Trophoblast cell (in vitro differentiated cells and primary cell): Measurements from ENCODE around the gene SF3A1.

Experiments used
- DNase-seq, 2 donors: peaks; one replicate each; pipeline ENCODE4 v3.0.0-alpha.2; 2016
- H2AFZ ChIP-seq: 2 replicates; pipeline ENCODE4 v1.6.1; 2013; ENCODE audit warnings: low read length, moderate library complexity, mild to moderate bottlenecking; ENCODE audit not compliant: insufficient read depth, poor library complexity
- H2AK5ac ChIP-seq: 2 replicates; pipeline ENCODE4 v1.6.1; 2013; ENCODE audit warnings: mild to moderate bottlenecking, low read length
- H2BK120ac ChIP-seq: 2 replicates; pipeline ENCODE4 v1.6.1; 2013; ENCODE audit warnings: low read length, mild to moderate bottlenecking, moderate library complexity; ENCODE audit not compliant: insufficient read depth, poor library complexity
- H2BK12ac ChIP-seq: 2 replicates; pipeline ENCODE4 v1.6.1; 2013; ENCODE audit warnings: mild to moderate bottlenecking, low read length, moderate library complexity
- H2BK5ac ChIP-seq: 2 replicates; pipeline ENCODE4 v1.6.1; 2013; ENCODE audit warnings: low read length, low read depth, moderate library complexity, mild to moderate bottlenecking; ENCODE audit not compliant: poor library complexity
- H3K14ac ChIP-seq: 2 replicates; pipeline ENCODE4 v1.6.1; 2013; ENCODE audit warnings: mild to moderate bottlenecking, low read length
- H3K18ac ChIP-seq: 2 replicates; pipeline ENCODE4 v1.6.1; 2013; ENCODE audit warnings: mild to moderate bottlenecking, low read length
- H3K23ac ChIP-seq: 2 replicates; pipeline ENCODE4 v1.6.1; 2013; ENCODE audit warnings: low read length
- H3K27ac ChIP-seq: 2 replicates; pipeline ENCODE4 v1.5.1; 2013; ENCODE audit warnings: low read depth, mild to moderate bottlenecking, inconsistent platforms, low read length, moderate library complexity
- H3K27me3 ChIP-seq: 2 replicates; pipeline ENCODE4 v1.6.1; 2013; ENCODE audit warnings: inconsistent platforms, mild to moderate bottlenecking, low read length, moderate library complexity; ENCODE audit not compliant: insufficient read depth
- H3K36me3 ChIP-seq, 2 experiments: 1 replicate in 1 of 2; 2 replicates in 1 of 2; pipeline ENCODE4 v1.6.1; 2013; ENCODE audit warnings: low read length in 2 of 2, mild to moderate bottlenecking in 2 of 2, moderate library complexity in 1 of 2; ENCODE audit not compliant: insufficient read depth in 2 of 2, control insufficient read depth in 1 of 2
- H3K4ac ChIP-seq: 2 replicates; pipeline ENCODE4 v1.6.1; 2013; ENCODE audit warnings: low read depth, mild to moderate bottlenecking, low read length, moderate library complexity
- H3K4me1 ChIP-seq, 2 experiments: 1 replicate in 1 of 2; 2 replicates in 1 of 2; pipeline ENCODE4 v1.6.1; 2013; ENCODE audit warnings: low read length in 2 of 2, mild to moderate bottlenecking in 2 of 2, moderate library complexity in 1 of 2; ENCODE audit not compliant: insufficient read depth in 2 of 2, control insufficient read depth in 1 of 2
- H3K4me2 ChIP-seq: 2 replicates; pipeline ENCODE4 v1.6.1; 2013; ENCODE audit warnings: inconsistent platforms, mild to moderate bottlenecking, low read length, moderate library complexity
- H3K4me3 ChIP-seq: 2 replicates; pipeline ENCODE4 v1.5.1; 2013; ENCODE audit warnings: mild to moderate bottlenecking, low read depth, low read length, inconsistent platforms
- H3K79me1 ChIP-seq: one replicate; pipeline ENCODE4 v1.6.1; 2013; ENCODE audit warnings: low read length
- H3K79me2 ChIP-seq: 2 replicates; pipeline ENCODE4 v1.6.1; 2013; ENCODE audit warnings: low read length, mild to moderate bottlenecking; ENCODE audit not compliant: control insufficient read depth, insufficient read depth, poor library complexity
- H3K9ac ChIP-seq: 2 replicates; pipeline ENCODE4 v1.6.1; 2013; ENCODE audit warnings: mild to moderate bottlenecking, low read length
- H3K9me3 ChIP-seq: 2 replicates; pipeline ENCODE4 v1.6.1; 2013; ENCODE audit warnings: low read depth, mild to moderate bottlenecking, control low read depth, inconsistent platforms, low read length; ENCODE audit not compliant: insufficient read depth
- H4K12ac ChIP-seq: 2 replicates; pipeline ENCODE4 v1.6.1; 2013; ENCODE audit warnings: low read depth, mild to moderate bottlenecking, low read length, moderate library complexity
- H4K8ac ChIP-seq: 2 replicates; pipeline ENCODE4 v1.6.1; 2013; ENCODE audit warnings: low read depth, mild to moderate bottlenecking, low read length, moderate library complexity
- H4K91ac ChIP-seq: one replicate; pipeline ENCODE4 v1.6.1; 2013; ENCODE audit warnings: low read depth, mild to moderate bottlenecking, low read length, moderate library complexity
- WGBS: extraction: QIAGEN DNeasy Blood & Tissue Kit; methylation state at CpG from one replicate; pipeline ENCODE4 v1.1.7; 2013; ENCODE audit warnings: missing lambda C conversion rate; ENCODE audit not compliant: insufficient read length, insufficient coverage; ENCODE audit errors: extremely low coverage; 5-methylcytosine and 5-hydroxymethylcytosine counted together

SF3A1 gene

GRCh38 chr22:30286813-30287647 lies 69.7 kb downstream of the SF3A1 start:
- no peak overlapping the region for H3K4ac ChIP-seq

GRCh38 chr22:30286331-30286730 lies 70.4 kb downstream of the SF3A1 start:
- peaks cover 10% of the 10 kb centered on the region for H3K79me1 ChIP-seq
- H3K36me3 ChIP-seq, result peaks cover 34 to 41% of the 10 kb centered on the region in 2 experiments
- H2AK5ac ChIP-seq, result no peak overlapping the region
- no peak overlapping the region for H3K9ac ChIP-seq
- H2BK120ac ChIP-seq, result no peak overlapping the region
- no peak overlapping the region for H3K27ac ChIP-seq
- no peak overlapping the region for H2BK12ac ChIP-seq
- no peak overlapping the region for H3K14ac ChIP-seq
- no peak overlapping the region for H3K4me2 ChIP-seq
- H3K4ac ChIP-seq, result no peak overlapping the region
- no peak overlapping the region for H2AFZ ChIP-seq
- no peak overlapping the region for H4K8ac ChIP-seq
- H3K18ac ChIP-seq, result no peak overlapping the region
- H4K91ac ChIP-seq, result no peak overlapping the region
- DNase-seq, result no peak
- H3K23ac ChIP-seq, result no peak overlapping the region
- peaks cover 6% of the 10 kb centered on the region for H3K79me2 ChIP-seq
- H4K12ac ChIP-seq, result no peak overlapping the region
- no peaks in the 10 kb centered on the region for H3K27me3 ChIP-seq
- peaks cover 19 to 25% of the 10 kb centered on the region in 2 experiments for H3K4me1 ChIP-seq
- WGBS, result no CpG with 5 or more reads among the region's 5 CpGs
- H2BK5ac ChIP-seq, result no peak overlapping the region
- H3K4me3 ChIP-seq, result no peak overlapping the region
- H3K9me3 ChIP-seq, result peaks cover 5% of the 10 kb centered on the region

More at GRCh38 chr22:30286813-30287647, 69.7 kb downstream of the SF3A1 start:
- Histone ChIP-seq H3K79me1 (peaks cover 10% of the 10 kb centered on the region), H3K9ac (no peak overlapping the region), H2BK5ac (no peak overlapping the region), H3K4me3 (no peak overlapping the region), H4K8ac (no peak overlapping the region), H3K23ac (no peak overlapping the region), H2AK5ac (no peak overlapping the region), H3K4me1 (peaks cover 24 to 29% of the 10 kb centered on the region in 2 experiments), H3K4me2 (no peak overlapping the region), H3K79me2 (peaks cover 6% of the 10 kb centered on the region), H2BK12ac (no peak overlapping the region), H2AFZ (no peak overlapping the region), H4K91ac (no peak overlapping the region), H3K36me3 (peaks cover 41 to 48% of the 10 kb centered on the region in 2 experiments), H3K14ac (no peak overlapping the region), H3K18ac (no peak overlapping the region), H4K12ac (no peak overlapping the region), H2BK120ac (no peak overlapping the region), H3K27ac (no peak overlapping the region), H3K27me3 (no peaks in the 10 kb centered on the region), H3K9me3 (peaks cover 5% of the 10 kb centered on the region)
- no CpG with 5 or more reads among the region's 31 CpGs for WGBS
- DNase-seq, result peak; percentile 50 to 77

- no peak overlapping the region for H3K27ac ChIP-seq
- WGBS, result no CpG with 5 or more reads among the region's 8 CpGs
- no peak overlapping the region for H3K4ac ChIP-seq
- no peak overlapping the region for H3K23ac ChIP-seq
- no peak overlapping the region for H3K4me3 ChIP-seq
- peaks cover 5% of the 10 kb centered on the region for H3K9me3 ChIP-seq
- H2AFZ ChIP-seq, result no peak overlapping the region
- no peak overlapping the region for H2BK12ac ChIP-seq
- H2BK5ac ChIP-seq, result no peak overlapping the region
- H4K91ac ChIP-seq, result no peak overlapping the region
- no peaks in the 10 kb centered on the region for H3K27me3 ChIP-seq
- no peak overlapping the region for H3K18ac ChIP-seq
- peaks cover 10% of the 10 kb centered on the region for H3K79me1 ChIP-seq
- H3K9ac ChIP-seq, result no peak overlapping the region
- H4K8ac ChIP-seq, result no peak overlapping the region
- H3K79me2 ChIP-seq, result peaks cover 6% of the 10 kb centered on the region
- peaks cover 14 to 20% of the 10 kb centered on the region in 2 experiments for H3K4me1 ChIP-seq
- no peak overlapping the region for H3K4me2 ChIP-seq
- DNase-seq, result no peak
- no peak overlapping the region for H3K14ac ChIP-seq
- peaks cover 33 to 37% of the 10 kb centered on the region in 2 experiments for H3K36me3 ChIP-seq
- no peak overlapping the region for H2BK120ac ChIP-seq
- H2AK5ac ChIP-seq, result no peak overlapping the region
- no peak overlapping the region for H4K12ac ChIP-seq
Measured at GRCh38 chr22:30285846-30286200, 70.9 kb downstream of the SF3A1 start.

- H2BK5ac ChIP-seq, result no peak overlapping the region
- H3K79me1 ChIP-seq, result peaks cover 10% of the 10 kb centered on the region
- H2BK120ac ChIP-seq, result no peak overlapping the region
- no peaks in the 10 kb centered on the region for H3K27me3 ChIP-seq
- no peak overlapping the region for H2AFZ ChIP-seq
- WGBS, result no CpG with 5 or more reads among the region's 27 CpGs
- H2AK5ac ChIP-seq, result no peak overlapping the region
- H2BK12ac ChIP-seq, result no peak overlapping the region
- peaks cover 5% of the 10 kb centered on the region for H3K9me3 ChIP-seq
- H3K27ac ChIP-seq, result no peak overlapping the region
- H3K4me2 ChIP-seq, result no peak overlapping the region
- no peak overlapping the region for H3K18ac ChIP-seq
- H3K4me3 ChIP-seq, result no peak overlapping the region
- peaks cover 9 to 15% of the 10 kb centered on the region in 2 experiments for H3K4me1 ChIP-seq
- H4K12ac ChIP-seq, result no peak overlapping the region
- H4K91ac ChIP-seq, result no peak overlapping the region
- no peak overlapping the region for H3K23ac ChIP-seq
- peaks cover 6% of the 10 kb centered on the region for H3K79me2 ChIP-seq
- no peak overlapping the region for H3K9ac ChIP-seq
- H3K14ac ChIP-seq, result no peak overlapping the region
- H3K4ac ChIP-seq, result no peak overlapping the region
- no peak overlapping the region for H4K8ac ChIP-seq
- H3K36me3 ChIP-seq, result peaks cover 33 to 37% of the 10 kb centered on the region in 2 experiments
- no peak for DNase-seq
Measured at GRCh38 chr22:30285176-30285845, 71.4 kb downstream of the SF3A1 start.
